ENCODE data around the gene COBL.

COBL gene, protein sequence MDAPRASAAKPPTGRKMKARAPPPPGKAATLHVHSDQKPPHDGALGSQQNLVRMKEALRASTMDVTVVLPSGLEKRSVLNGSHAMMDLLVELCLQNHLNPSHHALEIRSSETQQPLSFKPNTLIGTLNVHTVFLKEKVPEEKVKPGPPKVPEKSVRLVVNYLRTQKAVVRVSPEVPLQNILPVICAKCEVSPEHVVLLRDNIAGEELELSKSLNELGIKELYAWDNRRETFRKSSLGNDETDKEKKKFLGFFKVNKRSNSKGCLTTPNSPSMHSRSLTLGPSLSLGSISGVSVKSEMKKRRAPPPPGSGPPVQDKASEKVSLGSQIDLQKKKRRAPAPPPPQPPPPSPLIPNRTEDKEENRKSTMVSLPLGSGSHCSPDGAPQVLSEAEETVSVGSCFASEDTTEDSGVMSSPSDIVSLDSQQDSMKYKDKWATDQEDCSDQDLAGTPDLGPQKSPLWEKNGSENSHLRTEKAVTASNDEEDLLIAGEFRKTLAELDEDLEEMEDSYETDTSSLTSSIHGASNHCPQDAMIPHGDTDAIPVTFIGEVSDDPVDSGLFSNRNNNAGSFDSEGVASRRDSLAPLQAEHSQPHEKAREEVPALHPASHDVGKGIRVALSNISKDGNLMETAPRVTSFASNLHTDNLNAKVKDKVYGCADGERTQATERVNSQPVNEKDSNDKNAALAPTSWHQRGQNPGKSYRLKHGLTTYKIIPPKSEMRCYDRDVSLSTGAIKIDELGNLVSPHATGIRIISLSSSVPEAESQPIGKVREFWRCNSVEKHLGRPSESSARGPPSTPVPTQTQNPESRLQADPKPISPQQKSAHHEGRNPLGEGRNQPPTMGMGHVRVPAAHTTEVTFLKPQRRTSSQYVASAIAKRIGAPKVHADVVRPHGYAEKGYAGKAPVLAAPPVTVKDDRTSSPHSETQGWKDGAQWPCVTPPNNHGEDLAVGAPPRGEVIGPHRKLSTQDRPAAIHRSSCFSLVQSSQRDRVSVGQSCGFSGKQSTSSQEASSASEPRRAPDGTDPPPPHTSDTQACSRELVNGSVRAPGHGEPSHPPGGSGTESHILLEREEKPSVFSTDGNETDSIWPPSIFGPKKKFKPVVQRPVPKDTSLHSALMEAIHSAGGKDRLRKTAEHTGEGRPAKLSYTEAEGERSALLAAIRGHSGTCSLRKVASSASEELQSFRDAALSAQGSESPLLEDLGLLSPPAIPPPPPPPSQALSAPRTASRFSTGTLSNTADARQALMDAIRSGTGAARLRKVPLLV

DNA sequence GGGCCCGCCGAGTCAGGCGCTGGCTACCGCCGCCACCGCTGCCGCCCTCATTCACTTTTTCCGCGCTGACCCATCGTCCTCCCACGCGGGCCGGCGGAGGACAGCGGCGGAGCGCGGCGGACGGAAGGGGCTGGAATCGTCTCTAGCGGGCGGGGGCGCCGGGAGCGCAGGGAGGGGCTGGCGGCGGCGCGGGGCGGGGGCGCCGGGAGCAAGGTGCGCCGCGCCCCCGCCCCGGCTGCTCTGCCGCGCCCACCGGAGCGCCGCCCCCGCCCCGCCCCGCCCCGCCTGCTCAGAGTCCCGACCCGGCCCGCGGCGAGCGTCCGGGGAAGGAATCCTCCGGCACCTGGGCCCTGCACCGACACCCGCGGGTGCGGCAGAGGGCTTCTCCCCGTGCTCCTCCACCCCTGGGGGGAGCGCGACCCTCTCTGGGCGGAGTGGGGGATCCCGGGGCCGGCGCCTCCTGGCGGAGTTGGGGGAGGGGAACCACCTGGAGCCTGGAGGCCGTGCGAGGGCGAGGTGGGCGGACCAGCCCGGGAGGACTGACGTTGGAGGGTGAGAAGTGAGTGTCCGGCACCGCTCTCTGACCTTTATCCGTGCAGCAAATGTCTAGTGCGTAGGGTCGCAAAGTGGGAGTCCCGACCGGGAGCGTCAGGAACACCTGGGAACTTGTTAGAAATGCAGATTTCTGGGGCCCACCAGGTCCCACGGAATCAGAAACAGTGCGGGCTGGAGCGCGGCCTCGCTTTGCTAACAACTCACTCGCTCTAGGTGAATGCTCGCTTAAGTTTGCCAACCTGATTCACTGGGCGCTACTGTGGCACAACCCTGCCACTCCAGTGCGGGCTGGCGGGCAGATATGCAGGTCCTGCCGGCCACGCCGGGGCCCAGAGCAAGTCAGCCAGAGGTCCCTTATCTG lies at the start of gene COBL:
Gene COBL, minus strand, starts transcription at position 144 of the 916 bp plus-strand sequence. CDS start 176 bp downstream, outside the sequence.
- H3K4me3 ChIP-seq (ENCODE audit: low read depth, low read length): no peak within 1 kb of the TSS
- TF ChIP-seq CTCF (IDR thresholded peaks at IDR 0.05; ENCODE audit: borderline replicate concordance, insufficient read depth, low read depth, low read length): no peak

- no peak for TF ChIP-seq CTCF (IDR thresholded peaks at IDR 0.05; ENCODE audit: borderline replicate concordance, insufficient read depth, low read depth, low read length)
- no peak overlapping the region for H3K4me3 ChIP-seq (ENCODE audit: low read depth, low read length)
These were observed 49.6 kb upstream of the COBL start for GRCh38 chr7:51366172-51366728.

GRCh38 chr7:51357821-51358220 lies 41.2 kb upstream of the COBL start:
- no peak for TF ChIP-seq CTCF (IDR thresholded peaks at IDR 0.05; ENCODE audit: borderline replicate concordance, insufficient read depth, low read depth, low read length)
- no peak overlapping the region for H3K4me3 ChIP-seq (ENCODE audit: low read depth, low read length)

GRCh38 chr7:51356849-51357516 lies 40.4 kb upstream of the COBL start:
- no peak for TF ChIP-seq CTCF (IDR thresholded peaks at IDR 0.05; ENCODE audit: borderline replicate concordance, insufficient read depth, low read depth, low read length)
- no peak overlapping the region for H3K4me3 ChIP-seq (ENCODE audit: low read depth, low read length)

- no peak overlapping the region for H3K4me3 ChIP-seq (ENCODE audit: low read depth, low read length)
- peak; percentile 39; the same call in 1 of the 2 replicates for TF ChIP-seq CTCF (IDR thresholded peaks at IDR 0.05; ENCODE audit: borderline replicate concordance, insufficient read depth, low read depth, low read length)
These were observed 38.3 kb upstream of the COBL start for GRCh38 chr7:51354897-51355296.
